ENCODE data around the gene ATXN7L3B.
A peak's percentile ranks its signal among the peaks of the same experiment; 100 is the strongest.
"Not testable (repeated sequence)": the region's sequence is repeated elsewhere in the genome, so short reads cannot be mapped to it uniquely, and the experiment has no call there.

Gene ATXN7L3B, protein sequence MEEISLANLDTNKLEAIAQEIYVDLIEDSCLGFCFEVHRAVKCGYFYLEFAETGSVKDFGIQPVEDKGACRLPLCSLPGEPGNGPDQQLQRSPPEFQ

GRCh38 chr12:74537707-74538385 lies at the start of gene ATXN7L3B:
TSS of gene ATXN7L3B (plus strand) at chr12:74537835. CDS start at chr12:74538113, 278 bp downstream.
- Histone ChIP-seq H3K36me3 (ENCODE audit: insufficient read depth, low read depth, low read length) (peaks cover 10% of the 10 kb centered on the region), H3K27ac (ENCODE audit: low read length) (peak within 1 kb of the TSS; percentile 97), H3K9me3 (ENCODE audit: insufficient read depth, low read depth, low read length) (no peaks in the 10 kb centered on the region), H3K4me1 (ENCODE audit: insufficient read depth, low read length) (peaks cover 34% of the 10 kb centered on the region), H3K4me3 (ENCODE audit: low read length) (peak within 1 kb of the TSS; percentile 98), H3K9ac (ENCODE audit: low read depth, low read length) (peak within 1 kb of the TSS; percentile 99), H3K27me3 (ENCODE audit: insufficient read depth, low read length) (no peaks in the 10 kb centered on the region)

DNA sequence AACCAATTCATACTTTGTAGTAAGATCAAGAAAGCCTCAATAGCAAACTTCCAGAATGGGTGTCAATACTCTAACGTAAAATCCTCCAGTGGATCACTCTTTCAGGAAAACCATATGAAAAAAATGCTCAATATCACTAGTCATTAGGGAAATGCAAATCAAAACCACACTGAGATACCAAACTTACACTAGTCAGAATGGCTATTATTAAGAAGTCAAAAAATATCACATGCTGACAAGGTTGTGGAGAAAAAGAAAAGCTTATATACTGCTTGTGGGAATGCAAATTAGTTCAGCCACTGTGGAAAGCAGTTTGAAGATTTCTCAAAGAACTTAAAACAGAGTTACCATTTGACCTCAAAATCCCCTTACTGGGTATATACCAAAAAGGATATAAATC lies 49.5 kb upstream of the ATXN7L3B start:
- Histone ChIP-seq H3K27me3 (ENCODE audit: insufficient read depth, low read length) (no peaks in the 10 kb centered on the region), H3K4me1 (ENCODE audit: insufficient read depth, low read length) (peaks cover 2% of the 10 kb centered on the region; the same call in 1 of the 2 replicates), H3K36me3 (ENCODE audit: insufficient read depth, low read depth, low read length) (no peaks in the 10 kb centered on the region), H3K27ac (ENCODE audit: low read length) (no peak overlapping the region), H3K9me3 (ENCODE audit: insufficient read depth, low read depth, low read length) (no peaks in the 10 kb centered on the region), H3K9ac (ENCODE audit: low read depth, low read length) (no peak overlapping the region), H3K4me3 (ENCODE audit: low read length) (no peak overlapping the region)

- no peaks in the 10 kb centered on the region for H3K27me3 ChIP-seq (ENCODE audit: insufficient read depth, low read length)
- no peaks in the 10 kb centered on the region for H3K36me3 ChIP-seq (ENCODE audit: insufficient read depth, low read depth, low read length)
- no peak overlapping the region for H3K9ac ChIP-seq (ENCODE audit: low read depth, low read length)
- no peak overlapping the region for H3K4me3 ChIP-seq (ENCODE audit: low read length)
- no peaks in the 10 kb centered on the region for H3K4me1 ChIP-seq (ENCODE audit: insufficient read depth, low read length)
- no peaks in the 10 kb centered on the region for H3K9me3 ChIP-seq (ENCODE audit: insufficient read depth, low read depth, low read length)
- no peak overlapping the region for H3K27ac ChIP-seq (ENCODE audit: low read length)
Observed at GRCh38 chr12:74489543-74489942, 48.1 kb upstream of the ATXN7L3B start.

DNA sequence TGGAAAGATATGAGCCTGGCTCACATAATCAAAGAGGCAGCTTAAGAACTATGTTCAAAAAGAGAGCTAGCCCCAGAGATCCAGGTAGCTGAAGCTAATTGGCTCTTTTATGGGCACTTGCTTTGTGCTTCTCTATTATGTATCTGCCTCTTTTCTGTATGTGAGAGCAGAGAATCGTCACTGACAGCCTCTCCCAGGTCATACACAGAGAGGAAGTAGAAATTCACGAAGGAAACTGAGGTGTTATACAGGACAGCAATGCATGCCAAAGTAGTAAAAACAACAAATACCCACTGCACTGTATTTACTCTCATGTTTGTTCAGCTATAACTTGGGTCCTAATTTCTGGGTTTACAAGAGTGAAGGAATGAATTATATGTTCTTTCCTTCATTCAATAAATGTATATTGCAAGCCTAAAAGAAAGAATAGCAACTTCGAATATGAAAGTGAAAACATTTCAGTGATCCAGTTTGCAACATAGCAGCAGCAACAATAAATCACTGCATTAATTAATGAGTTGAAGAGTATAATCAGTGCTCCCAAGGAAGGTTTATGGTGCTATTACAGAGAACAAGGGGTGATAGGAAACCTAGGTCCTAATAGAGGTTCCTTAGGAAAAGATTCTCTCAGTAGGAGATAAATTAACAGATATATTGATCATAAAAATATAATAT lies 47.1 kb upstream of the ATXN7L3B start:
- H3K27ac ChIP-seq (ENCODE audit: low read length): no peak overlapping the region
- no peaks in the 10 kb centered on the region for H3K9me3 ChIP-seq (ENCODE audit: insufficient read depth, low read depth, low read length)
- H3K36me3 ChIP-seq (ENCODE audit: insufficient read depth, low read depth, low read length): no peaks in the 10 kb centered on the region
- H3K27me3 ChIP-seq (ENCODE audit: insufficient read depth, low read length): no peaks in the 10 kb centered on the region
- no peak overlapping the region for H3K4me3 ChIP-seq (ENCODE audit: low read length)
- H3K4me1 ChIP-seq (ENCODE audit: insufficient read depth, low read length): no peaks in the 10 kb centered on the region
- no peak overlapping the region for H3K9ac ChIP-seq (ENCODE audit: low read depth, low read length)

DNA sequence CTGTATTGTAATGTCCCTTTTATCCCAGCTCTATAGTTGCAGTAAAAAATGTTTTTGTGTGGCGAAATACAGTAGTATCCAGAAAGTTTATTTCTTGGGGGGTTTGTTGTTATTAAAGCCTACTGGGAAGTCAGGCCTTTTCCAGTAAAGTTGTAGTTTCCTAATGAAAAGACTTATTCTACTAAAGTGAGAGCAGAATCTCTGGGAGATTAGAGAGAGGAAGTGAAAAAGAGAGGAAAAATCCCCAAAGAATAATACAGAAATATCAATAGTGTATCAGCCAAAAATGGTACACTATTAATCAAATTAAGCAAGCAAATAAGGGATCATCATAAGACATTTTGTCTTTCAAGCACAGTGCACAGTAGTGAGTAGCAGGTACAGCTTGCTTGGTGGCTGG lies 46.3 kb upstream of the ATXN7L3B start:
- no peaks in the 10 kb centered on the region for H3K4me1 ChIP-seq (ENCODE audit: insufficient read depth, low read length)
- no peak overlapping the region for H3K27ac ChIP-seq (ENCODE audit: low read length)
- no peaks in the 10 kb centered on the region for H3K36me3 ChIP-seq (ENCODE audit: insufficient read depth, low read depth, low read length)
- no peak overlapping the region for H3K9ac ChIP-seq (ENCODE audit: low read depth, low read length)
- no peaks in the 10 kb centered on the region for H3K9me3 ChIP-seq (ENCODE audit: insufficient read depth, low read depth, low read length)
- H3K27me3 ChIP-seq (ENCODE audit: insufficient read depth, low read length): no peaks in the 10 kb centered on the region
- H3K4me3 ChIP-seq (ENCODE audit: low read length): no peak overlapping the region

DNA sequence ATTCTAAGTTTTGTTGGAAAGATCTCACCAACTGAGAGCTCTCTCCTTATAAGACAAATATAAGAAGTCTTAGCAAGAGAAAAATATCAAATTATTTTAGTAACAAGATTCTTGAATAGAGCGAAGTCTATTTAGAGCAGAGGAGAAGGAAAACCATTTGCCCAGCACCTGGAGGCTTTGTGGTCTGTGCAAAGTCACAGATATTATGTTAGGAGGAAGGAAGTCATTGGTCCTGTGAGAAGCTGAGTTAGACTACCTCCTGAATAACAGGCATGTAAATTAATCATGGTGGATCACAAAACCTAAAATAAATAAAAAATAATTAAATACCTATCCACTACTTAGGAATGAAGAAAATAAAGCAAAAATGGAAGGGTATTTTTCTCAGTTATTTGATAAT lies 38.4 kb upstream of the ATXN7L3B start:
- H3K9me3 ChIP-seq (ENCODE audit: insufficient read depth, low read depth, low read length): no peaks in the 10 kb centered on the region; the same call in 1 of the 2 replicates
- H3K27ac ChIP-seq (ENCODE audit: low read length): no peak overlapping the region
- no peak overlapping the region for H3K9ac ChIP-seq (ENCODE audit: low read depth, low read length)
- H3K4me3 ChIP-seq (ENCODE audit: low read length): no peak overlapping the region
- no peaks in the 10 kb centered on the region for H3K27me3 ChIP-seq (ENCODE audit: insufficient read depth, low read length)
- no peaks in the 10 kb centered on the region for H3K4me1 ChIP-seq (ENCODE audit: insufficient read depth, low read length)
- H3K36me3 ChIP-seq (ENCODE audit: insufficient read depth, low read depth, low read length): no peaks in the 10 kb centered on the region

DNA sequence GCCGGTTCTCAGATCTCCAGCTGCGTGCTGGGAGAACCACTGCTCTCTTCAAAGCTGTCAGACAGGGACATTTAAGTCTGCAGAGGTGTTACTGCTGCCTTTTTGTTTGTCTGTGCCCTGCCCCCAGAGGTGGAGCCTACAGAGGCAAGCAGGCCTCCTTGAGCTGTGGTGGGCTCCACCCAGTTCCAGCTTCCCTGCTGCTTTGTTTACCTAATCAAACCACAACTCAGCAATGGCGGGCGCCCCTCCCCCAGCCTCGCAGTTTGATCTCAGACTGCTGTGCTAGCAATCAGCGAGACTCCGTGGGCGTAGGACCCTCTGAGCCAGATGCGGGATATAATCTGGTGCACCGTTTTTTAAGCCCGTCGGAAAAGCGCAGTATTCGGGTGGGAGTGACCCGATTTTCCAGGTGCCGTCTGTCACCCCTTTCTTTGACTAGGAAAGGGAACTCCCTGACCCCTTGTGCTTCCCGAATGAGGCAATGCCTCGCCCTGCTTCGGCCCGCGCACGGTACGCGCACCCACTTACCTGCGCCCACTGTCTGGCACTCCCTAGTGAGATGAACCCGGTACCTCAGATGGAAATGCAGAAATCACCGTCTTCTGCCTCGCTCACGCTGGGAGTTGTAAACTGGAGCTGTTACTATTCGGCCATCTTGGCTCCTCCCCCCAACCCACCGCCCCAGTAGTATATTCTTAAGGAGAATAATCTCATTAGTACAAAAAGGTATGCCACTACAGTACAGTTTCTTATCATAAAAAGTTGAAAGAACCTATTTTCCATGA lies 28.6 kb upstream of the ATXN7L3B start:
- H3K4me1 ChIP-seq (ENCODE audit: insufficient read depth, low read length); H3K36me3 ChIP-seq (ENCODE audit: insufficient read depth, low read depth, low read length); H3K27me3 ChIP-seq (ENCODE audit: insufficient read depth, low read length); H3K9ac ChIP-seq (ENCODE audit: low read depth, low read length); H3K4me3 ChIP-seq (ENCODE audit: low read length); H3K9me3 ChIP-seq (ENCODE audit: insufficient read depth, low read depth, low read length); H3K27ac ChIP-seq (ENCODE audit: low read length): not testable (repeated sequence)

DNA sequence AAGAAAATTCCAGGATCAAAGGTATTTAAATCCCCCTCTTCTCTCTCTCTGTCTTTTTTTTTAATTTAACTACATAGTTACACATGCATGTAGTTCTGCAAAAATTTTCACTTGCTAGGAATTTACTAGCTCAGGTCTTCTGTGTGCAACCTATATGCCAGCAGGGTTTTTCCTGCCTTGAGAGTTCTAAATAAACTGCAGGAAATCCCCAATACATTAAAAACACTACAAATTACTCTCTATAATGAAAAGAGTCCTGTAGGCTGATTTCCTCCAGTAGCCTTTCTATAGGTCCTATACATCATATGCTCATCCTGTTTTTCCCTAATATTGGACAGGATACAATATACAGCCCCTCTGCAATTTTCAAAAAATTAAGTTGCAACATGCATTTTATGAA lies 27.7 kb upstream of the ATXN7L3B start:
- Histone ChIP-seq H3K4me1 (ENCODE audit: insufficient read depth, low read length) (no peaks in the 10 kb centered on the region), H3K27ac (ENCODE audit: low read length) (no peak overlapping the region), H3K9me3 (ENCODE audit: insufficient read depth, low read depth, low read length) (no peaks in the 10 kb centered on the region)

DNA sequence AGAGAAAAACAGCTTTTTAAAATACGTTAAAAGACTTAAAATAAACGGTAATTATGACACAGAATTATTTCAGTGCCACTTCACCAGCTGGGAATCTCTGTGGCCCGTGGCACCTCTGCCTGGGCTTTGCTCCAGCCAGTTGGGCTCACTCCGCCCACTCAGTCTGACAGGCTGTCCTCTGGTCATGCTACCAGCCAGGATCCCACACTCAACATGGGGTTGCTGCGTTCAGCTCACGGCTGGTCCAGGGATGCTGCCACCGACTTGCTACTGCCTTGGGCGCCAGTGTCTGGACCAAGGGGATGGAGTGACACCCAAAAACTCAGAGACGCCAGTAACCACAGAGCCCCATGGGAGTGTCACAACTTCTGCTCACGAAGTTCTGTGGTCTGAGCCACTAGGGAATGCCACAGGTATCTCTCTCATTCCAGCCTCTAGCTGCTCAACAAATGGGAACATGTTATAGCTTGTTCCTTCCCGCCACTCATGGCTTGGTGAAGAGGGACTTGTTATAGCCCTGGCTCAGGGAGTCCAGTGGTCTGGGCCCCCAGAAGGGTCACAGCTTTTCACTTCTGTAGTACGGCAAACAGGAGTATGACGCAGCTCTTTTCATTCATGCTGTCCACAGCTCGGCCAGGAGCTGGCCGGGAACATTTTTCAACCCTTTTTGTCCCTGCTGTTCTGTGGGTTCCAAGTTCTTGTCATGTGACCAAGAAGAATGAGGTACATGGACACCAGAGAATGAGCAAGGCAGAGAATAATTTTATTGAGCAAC lies 23.4 kb upstream of the ATXN7L3B start:
- Histone ChIP-seq H3K36me3 (ENCODE audit: insufficient read depth, low read depth, low read length) (no peaks in the 10 kb centered on the region), H3K4me1 (ENCODE audit: insufficient read depth, low read length) (no peaks in the 10 kb centered on the region), H3K4me3 (ENCODE audit: low read length) (no peak overlapping the region), H3K9me3 (ENCODE audit: insufficient read depth, low read depth, low read length) (no peaks in the 10 kb centered on the region), H3K27me3 (ENCODE audit: insufficient read depth, low read length) (no peaks in the 10 kb centered on the region), H3K27ac (ENCODE audit: low read length) (no peak overlapping the region), H3K9ac (ENCODE audit: low read depth, low read length) (no peak overlapping the region)

More for the DNA sequence above, 27.7 kb upstream of the ATXN7L3B start:
- no peaks in the 10 kb centered on the region for H3K27me3 ChIP-seq (ENCODE audit: insufficient read depth, low read length)
- no peak overlapping the region for H3K9ac ChIP-seq (ENCODE audit: low read depth, low read length)
- H3K36me3 ChIP-seq (ENCODE audit: insufficient read depth, low read depth, low read length): no peaks in the 10 kb centered on the region
- no peak overlapping the region for H3K4me3 ChIP-seq (ENCODE audit: low read length)

DNA sequence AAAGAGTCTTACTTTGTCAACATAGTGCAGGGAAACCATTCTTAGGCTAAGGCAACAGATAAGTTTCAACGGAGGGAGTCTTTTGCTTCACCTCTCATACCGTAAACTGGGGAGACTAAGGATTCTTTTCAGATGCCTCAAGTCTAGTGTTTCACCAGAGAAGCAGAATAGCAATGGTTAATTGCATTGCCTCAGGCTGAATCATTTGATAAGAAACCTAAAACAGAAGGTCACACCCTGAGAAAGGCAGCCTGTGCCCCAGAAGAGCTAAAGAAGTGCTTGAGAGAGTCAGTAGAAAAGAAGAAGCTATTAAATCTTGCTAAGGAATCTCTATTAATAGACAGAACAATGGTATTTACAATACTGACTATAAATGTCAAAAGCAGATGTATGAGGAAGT lies 21.8 kb upstream of the ATXN7L3B start:
- no peaks in the 10 kb centered on the region for H3K27me3 ChIP-seq (ENCODE audit: insufficient read depth, low read length)
- H3K4me1 ChIP-seq (ENCODE audit: insufficient read depth, low read length): no peaks in the 10 kb centered on the region
- H3K4me3 ChIP-seq (ENCODE audit: low read length): no peak overlapping the region
- no peaks in the 10 kb centered on the region for H3K36me3 ChIP-seq (ENCODE audit: insufficient read depth, low read depth, low read length)
- no peak overlapping the region for H3K27ac ChIP-seq (ENCODE audit: low read length)
- H3K9me3 ChIP-seq (ENCODE audit: insufficient read depth, low read depth, low read length): no peaks in the 10 kb centered on the region
- no peak overlapping the region for H3K9ac ChIP-seq (ENCODE audit: low read depth, low read length)

DNA sequence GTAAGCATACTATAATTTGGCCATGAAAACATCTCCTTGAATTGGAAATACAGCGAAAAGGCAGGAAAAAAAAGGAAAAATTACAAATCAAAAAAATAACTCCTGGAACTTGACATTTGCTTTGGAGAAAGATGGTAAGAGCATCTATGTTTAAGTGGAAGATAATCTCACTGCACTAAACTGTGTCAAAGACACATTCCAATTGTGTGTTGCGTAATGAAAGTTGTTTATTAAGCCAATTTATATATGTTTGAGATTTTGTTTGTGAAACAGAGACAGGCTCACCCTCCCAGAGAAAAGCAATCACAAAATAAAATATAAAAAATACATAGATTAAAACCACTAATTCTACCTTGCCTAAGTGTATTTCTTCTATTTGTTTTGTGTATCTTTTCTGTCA lies 11.1 kb upstream of the ATXN7L3B start:
- no peaks in the 10 kb centered on the region for H3K4me1 ChIP-seq (ENCODE audit: insufficient read depth, low read length)
- no peaks in the 10 kb centered on the region for H3K27me3 ChIP-seq (ENCODE audit: insufficient read depth, low read length)
- H3K4me3 ChIP-seq (ENCODE audit: low read length): no peak overlapping the region
- H3K36me3 ChIP-seq (ENCODE audit: insufficient read depth, low read depth, low read length): no peaks in the 10 kb centered on the region
- no peaks in the 10 kb centered on the region for H3K9me3 ChIP-seq (ENCODE audit: insufficient read depth, low read depth, low read length)
- H3K27ac ChIP-seq (ENCODE audit: low read length): no peak overlapping the region
- no peak overlapping the region for H3K9ac ChIP-seq (ENCODE audit: low read depth, low read length)
